ENCODE measurements around the gene MMD.

The MMD gene

DNA sequence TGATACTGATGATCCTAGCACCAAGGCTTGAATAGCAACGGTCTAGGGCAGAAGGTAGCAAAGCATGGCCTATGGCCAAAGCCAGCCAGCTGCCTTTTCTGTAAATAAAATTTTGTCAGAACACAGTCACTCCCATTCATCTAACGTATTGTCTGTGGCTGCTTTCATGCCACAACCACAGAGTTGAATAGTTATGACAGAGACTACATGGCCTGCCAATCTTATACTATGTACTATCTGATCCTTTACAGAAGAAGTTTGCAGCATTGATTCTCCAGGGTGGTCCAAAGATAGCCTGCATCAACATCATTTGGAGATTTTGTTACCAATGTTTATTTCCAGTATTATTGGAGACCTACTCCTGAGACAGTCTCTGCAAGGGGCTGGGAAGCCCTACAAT lies 19.9 kb upstream of the MMD start:
- TF ChIP-seq, protein P1, sequence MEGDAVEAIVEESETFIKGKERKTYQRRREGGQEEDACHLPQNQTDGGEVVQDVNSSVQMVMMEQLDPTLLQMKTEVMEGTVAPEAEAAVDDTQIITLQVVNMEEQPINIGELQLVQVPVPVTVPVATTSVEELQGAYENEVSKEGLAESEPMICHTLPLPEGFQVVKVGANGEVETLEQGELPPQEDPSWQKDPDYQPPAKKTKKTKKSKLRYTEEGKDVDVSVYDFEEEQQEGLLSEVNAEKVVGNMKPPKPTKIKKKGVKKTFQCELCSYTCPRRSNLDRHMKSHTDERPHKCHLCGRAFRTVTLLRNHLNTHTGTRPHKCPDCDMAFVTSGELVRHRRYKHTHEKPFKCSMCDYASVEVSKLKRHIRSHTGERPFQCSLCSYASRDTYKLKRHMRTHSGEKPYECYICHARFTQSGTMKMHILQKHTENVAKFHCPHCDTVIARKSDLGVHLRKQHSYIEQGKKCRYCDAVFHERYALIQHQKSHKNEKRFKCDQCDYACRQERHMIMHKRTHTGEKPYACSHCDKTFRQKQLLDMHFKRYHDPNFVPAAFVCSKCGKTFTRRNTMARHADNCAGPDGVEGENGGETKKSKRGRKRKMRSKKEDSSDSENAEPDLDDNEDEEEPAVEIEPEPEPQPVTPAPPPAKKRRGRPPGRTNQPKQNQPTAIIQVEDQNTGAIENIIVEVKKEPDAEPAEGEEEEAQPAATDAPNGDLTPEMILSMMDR (IDR thresholded peaks at IDR 0.05), result no peak
- Histone ChIP-seq H3K9me3 (ENCODE audit: control insufficient read depth, low read length) (no peaks in the 10 kb centered on the region), H2AFZ (peak overlapping the region; percentile 47), H3K4me2 (ENCODE audit: low read length) (no peak overlapping the region), H3K4me1 (peaks cover 29% of the 10 kb centered on the region), H3K9ac (no peak overlapping the region), H3K27me3 (ENCODE audit: control insufficient read depth, insufficient read depth, low read length) (no peaks in the 10 kb centered on the region), H3K79me2 (no peaks in the 10 kb centered on the region), H3K27ac (peak overlapping the region; percentile 30), H3K4me3 (ENCODE audit: low read depth, low read length) (no peak overlapping the region), H3K36me3 (ENCODE audit: control insufficient read depth, insufficient read depth, low read length) (no peaks in the 10 kb centered on the region)

DNA sequence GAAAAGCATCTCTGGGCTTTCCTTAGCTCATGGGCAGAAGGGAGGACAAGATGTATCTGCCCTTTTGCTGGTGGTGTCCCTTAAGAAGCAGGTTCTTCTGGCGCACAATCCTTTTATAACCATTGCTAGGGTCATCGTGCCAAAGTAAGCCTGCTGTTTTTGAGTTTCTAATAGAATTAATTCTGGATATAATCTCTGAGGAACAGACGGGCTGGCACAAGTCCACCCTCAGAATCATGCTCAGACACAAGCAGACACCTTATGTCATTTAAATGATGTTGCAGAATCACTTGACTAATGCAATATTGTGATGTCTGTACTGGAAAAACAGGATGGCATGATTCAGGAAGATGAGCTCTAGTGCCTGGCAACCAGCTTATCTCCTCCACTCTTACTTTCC lies 18.8 kb upstream of the MMD start:
- Histone ChIP-seq H3K27me3 (ENCODE audit: control insufficient read depth, insufficient read depth, low read length) (no peaks in the 10 kb centered on the region), H3K9ac (no peak overlapping the region), H2AFZ (no peak overlapping the region), H3K9me3 (ENCODE audit: control insufficient read depth, low read length) (no peaks in the 10 kb centered on the region), H3K4me2 (ENCODE audit: low read length) (no peak overlapping the region), H3K79me2 (no peaks in the 10 kb centered on the region), H3K4me3 (ENCODE audit: low read depth, low read length) (no peak overlapping the region), H3K4me1 (peaks cover 24% of the 10 kb centered on the region), H3K36me3 (ENCODE audit: control insufficient read depth, insufficient read depth, low read length) (no peaks in the 10 kb centered on the region), H3K27ac (peak overlapping the region; percentile 30)
- TF ChIP-seq, protein P1 (IDR thresholded peaks at IDR 0.05), result no peak

DNA sequence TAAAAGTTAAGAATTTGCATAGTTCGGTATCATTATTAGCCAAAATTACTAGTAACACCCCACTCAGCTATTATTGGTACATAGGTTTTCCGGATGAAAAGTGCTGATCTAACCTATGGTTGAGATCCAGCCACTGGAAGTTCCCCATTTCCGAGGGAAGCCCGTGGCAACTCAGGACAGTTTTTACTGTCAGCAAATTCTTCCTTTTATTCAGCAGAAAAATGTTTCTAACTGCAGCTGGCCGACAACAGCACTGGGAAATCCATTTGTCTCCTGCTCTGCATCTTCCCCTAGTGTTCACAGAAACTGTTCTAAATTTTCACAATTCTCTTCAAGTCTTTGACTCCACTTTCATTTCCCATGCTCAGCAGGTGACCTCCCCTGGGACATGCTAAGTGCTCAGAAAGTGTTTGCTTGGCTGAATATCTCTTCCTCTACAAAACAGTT lies 15.5 kb upstream of the MMD start:
- Histone ChIP-seq H3K4me2 (ENCODE audit: low read length) (peak overlapping the region; percentile 52), H3K4me3 (ENCODE audit: low read depth, low read length) (no peak overlapping the region), H2AFZ (peak overlapping the region; percentile 40), H3K27me3 (ENCODE audit: control insufficient read depth, insufficient read depth, low read length) (no peaks in the 10 kb centered on the region), H3K27ac (peak overlapping the region; percentile 51), H3K36me3 (ENCODE audit: control insufficient read depth, insufficient read depth, low read length) (no peaks in the 10 kb centered on the region), H3K9ac (no peak overlapping the region), H3K79me2 (no peaks in the 10 kb centered on the region), H3K4me1 (peaks cover 41% of the 10 kb centered on the region), H3K9me3 (ENCODE audit: control insufficient read depth, low read length) (no peaks in the 10 kb centered on the region)
- TF ChIP-seq, protein P1 (IDR thresholded peaks at IDR 0.05), result no peak

DNA sequence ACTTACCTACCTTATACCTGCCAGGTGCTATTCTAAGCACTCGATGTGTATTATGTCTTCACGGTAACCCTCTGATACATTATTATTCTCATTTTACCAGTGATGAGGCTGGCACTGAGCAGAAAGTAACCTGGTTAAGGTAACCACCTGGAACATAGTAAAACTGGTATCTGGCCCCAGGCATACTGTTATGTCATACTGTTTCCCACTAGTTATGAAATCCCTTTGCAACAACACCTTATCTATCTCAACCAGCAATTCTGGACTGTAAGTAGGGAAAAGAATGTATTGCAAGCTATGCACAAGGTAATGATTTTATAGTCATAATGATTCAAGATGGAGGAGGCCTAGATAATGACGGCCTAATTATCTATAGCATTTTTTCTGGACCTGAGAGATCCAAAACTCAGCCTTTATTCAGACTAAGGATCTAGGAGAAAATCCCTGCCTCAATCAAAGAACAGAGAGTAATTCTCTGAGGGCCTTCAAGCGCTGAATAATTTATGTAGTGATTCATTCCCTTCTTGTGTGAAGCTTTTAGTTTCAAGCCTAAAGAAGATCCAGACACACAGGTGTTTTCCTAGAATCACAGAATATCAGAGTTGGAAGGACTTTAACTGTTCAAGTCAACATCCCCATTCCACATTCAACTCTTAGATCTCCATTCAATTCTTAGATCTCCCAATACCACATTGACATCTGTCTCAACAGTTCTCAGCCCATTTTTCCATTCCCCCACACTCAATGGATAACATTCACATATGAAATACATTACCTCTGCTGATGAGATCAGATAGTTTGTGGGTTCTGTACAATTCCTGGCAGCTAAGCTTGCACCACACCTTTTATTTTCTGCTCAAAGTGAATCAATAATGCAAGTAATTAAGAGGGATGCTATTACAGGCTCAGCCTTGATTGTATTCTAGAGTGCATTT lies 14.9 kb upstream of the MMD start:
- Histone ChIP-seq H3K36me3 (ENCODE audit: control insufficient read depth, insufficient read depth, low read length) (no peaks in the 10 kb centered on the region), H3K27ac (peak overlapping the region; percentile 51), H3K9ac (no peak overlapping the region), H3K4me1 (peaks cover 40% of the 10 kb centered on the region), H3K27me3 (ENCODE audit: control insufficient read depth, insufficient read depth, low read length) (no peaks in the 10 kb centered on the region), H3K79me2 (no peaks in the 10 kb centered on the region), H3K9me3 (ENCODE audit: control insufficient read depth, low read length) (no peaks in the 10 kb centered on the region), H3K4me3 (ENCODE audit: low read depth, low read length) (no peak overlapping the region), H2AFZ (no peak overlapping the region), H3K4me2 (ENCODE audit: low read length) (peak overlapping the region; percentile 52)
- TF ChIP-seq, protein P1 (IDR thresholded peaks at IDR 0.05), result no peak
